SH-SY5Y (cell line): ENCODE measurements around the gene KPNA1.

Experiments
- GATA2 ChIP-seq: IDR thresholded peaks from 2 replicates; pipeline ENCODE4 v1.6.1; 2011; ENCODE audit warnings: mild to moderate bottlenecking, low read depth, low read length
- GATA3 ChIP-seq: IDR thresholded peaks from 2 replicates; pipeline ENCODE4 v1.6.1; 2011; ENCODE audit warnings: low read depth, mild to moderate bottlenecking, low read length, moderate library complexity

- TF ChIP-seq GATA2 (no peak), GATA3 (no peak)
These were observed 33.3 kb downstream of the KPNA1 start for GRCh38 chr3:122481390-122481789.
